Measurements from ENCODE around the gene AFDN. TPM values are rescaled to one million over a fixed set of nuclear protein-coding genes. Genes with fewer than 3 reads are reported as not detected.
"Not testable (repeated sequence)": the region's sequence is repeated elsewhere in the genome, so short reads cannot be mapped to it uniquely, and the experiment has no call there.

AFDN gene
- total RNA-seq, 2 donors from 2014 or later = 214 to 239 TPM

DNA sequence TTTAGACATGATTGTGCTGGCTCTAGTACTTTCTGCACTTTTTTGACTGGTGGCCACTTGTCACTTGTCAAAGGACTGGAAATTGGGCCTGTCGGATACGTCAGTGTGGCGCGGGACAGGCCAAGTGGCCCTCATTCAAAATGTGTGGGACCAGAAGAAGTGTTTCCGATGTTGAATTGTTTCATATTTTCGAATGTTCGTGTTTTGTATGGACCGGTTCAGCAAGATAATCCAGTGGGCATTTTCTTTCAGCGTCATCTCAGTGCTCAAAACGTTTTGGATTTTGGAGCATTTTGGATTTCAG lies 174.3 kb downstream of the AFDN start:
- no peak overlapping the region for H3K27ac ChIP-seq (ENCODE audit: low read depth, low read length)
- Mint-ChIP-seq H3K4me3 (no peak overlapping the region), H3K36me3 (ENCODE audit: low read depth) (no peaks in the 10 kb centered on the region), H3K9me3 (peaks cover 1% of the 10 kb centered on the region), H3K27me3 (ENCODE audit: insufficient read depth) (peaks cover 3% of the 10 kb centered on the region), H3K27ac (no peak overlapping the region), H3K4me1 (peaks cover 2% of the 10 kb centered on the region)
- H3K27me3 ChIP-seq (ENCODE audit: control insufficient read depth, insufficient read depth, low read length, poor library complexity, severe bottlenecking) = no peaks in the 10 kb centered on the region
- DNase-seq = no peak
- no peaks in the 10 kb centered on the region for H3K36me3 ChIP-seq (ENCODE audit: control insufficient read depth, insufficient read depth, low read length)
- H3K9ac ChIP-seq (ENCODE audit: extremely low read depth, low read length, poor library complexity, severe bottlenecking) = no peak overlapping the region
- no peaks in the 10 kb centered on the region for H3K4me1 ChIP-seq (ENCODE audit: control insufficient read depth, insufficient read depth, low read length)
- no peak overlapping the region for H3K4me3 ChIP-seq (ENCODE audit: low read length)
- TF ChIP-seq, protein P1, sequence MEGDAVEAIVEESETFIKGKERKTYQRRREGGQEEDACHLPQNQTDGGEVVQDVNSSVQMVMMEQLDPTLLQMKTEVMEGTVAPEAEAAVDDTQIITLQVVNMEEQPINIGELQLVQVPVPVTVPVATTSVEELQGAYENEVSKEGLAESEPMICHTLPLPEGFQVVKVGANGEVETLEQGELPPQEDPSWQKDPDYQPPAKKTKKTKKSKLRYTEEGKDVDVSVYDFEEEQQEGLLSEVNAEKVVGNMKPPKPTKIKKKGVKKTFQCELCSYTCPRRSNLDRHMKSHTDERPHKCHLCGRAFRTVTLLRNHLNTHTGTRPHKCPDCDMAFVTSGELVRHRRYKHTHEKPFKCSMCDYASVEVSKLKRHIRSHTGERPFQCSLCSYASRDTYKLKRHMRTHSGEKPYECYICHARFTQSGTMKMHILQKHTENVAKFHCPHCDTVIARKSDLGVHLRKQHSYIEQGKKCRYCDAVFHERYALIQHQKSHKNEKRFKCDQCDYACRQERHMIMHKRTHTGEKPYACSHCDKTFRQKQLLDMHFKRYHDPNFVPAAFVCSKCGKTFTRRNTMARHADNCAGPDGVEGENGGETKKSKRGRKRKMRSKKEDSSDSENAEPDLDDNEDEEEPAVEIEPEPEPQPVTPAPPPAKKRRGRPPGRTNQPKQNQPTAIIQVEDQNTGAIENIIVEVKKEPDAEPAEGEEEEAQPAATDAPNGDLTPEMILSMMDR (conservative IDR thresholded peaks at IDR 0.05) = no peak
- H3K9me3 ChIP-seq (ENCODE audit: control insufficient read depth, low read length) = no peaks in the 10 kb centered on the region
- WGBS, 2 experiments (ENCODE audit: insufficient coverage in 1 of 2, insufficient read length in 1 of 2) = 91 to 93% methylated on average over 10 of the region's 10 CpGs

DNA sequence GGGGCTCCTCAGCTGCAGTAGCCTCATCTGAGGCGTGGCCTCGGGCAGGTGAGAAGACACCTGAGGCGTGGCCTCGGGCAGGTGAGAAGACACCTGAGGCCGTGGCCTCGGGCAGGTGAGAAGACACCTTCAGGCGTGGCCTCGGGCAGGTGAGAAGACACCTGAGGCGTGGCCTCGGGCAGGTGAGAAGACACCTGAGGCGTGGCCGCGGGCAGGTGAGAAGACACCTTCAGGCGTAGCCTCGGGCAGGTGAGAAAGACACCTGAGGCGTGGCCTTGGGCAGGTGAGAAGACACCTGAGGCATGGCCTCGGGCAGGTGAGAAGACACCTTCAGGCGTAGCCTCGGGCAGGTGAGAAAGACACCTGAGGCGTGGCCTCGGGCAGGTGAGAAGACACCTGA lies 174.8 kb downstream of the AFDN start:
- H3K4me3 ChIP-seq (ENCODE audit: low read length); H3K4me1 Mint-ChIP-seq; H3K27me3 Mint-ChIP-seq (ENCODE audit: insufficient read depth): not testable (repeated sequence)

DNA sequence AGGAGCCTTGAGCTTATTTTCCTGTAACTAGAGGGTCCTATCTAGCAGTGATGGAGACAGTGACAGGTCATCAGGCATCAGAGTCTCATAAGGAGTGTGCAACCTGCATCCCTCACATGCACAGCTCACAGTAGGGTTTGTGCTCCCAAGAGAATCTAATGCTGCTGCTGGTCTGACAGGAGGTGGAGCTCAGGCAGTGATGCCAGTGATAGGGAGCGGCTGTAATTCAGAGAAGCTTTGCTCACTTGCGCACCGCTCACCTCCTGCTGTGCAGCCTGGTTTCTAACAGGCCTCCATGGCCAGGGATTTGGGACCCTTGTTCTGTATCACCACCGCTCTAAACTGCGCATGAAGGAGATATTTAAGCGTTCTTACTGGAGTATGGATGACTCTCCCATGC lies 176.1 kb downstream of the AFDN start:
- Histone ChIP-seq H3K36me3 (ENCODE audit: control insufficient read depth, insufficient read depth, low read length) (no peaks in the 10 kb centered on the region), H3K4me3 (ENCODE audit: low read length) (no peak overlapping the region), H3K9me3 (ENCODE audit: control insufficient read depth, low read length) (no peaks in the 10 kb centered on the region), H3K27me3 (ENCODE audit: control insufficient read depth, insufficient read depth, low read length, poor library complexity, severe bottlenecking) (no peaks in the 10 kb centered on the region), H3K27ac (ENCODE audit: low read depth, low read length) (no peak overlapping the region), H3K9ac (ENCODE audit: extremely low read depth, low read length, poor library complexity, severe bottlenecking) (no peak overlapping the region), H3K4me1 (ENCODE audit: control insufficient read depth, insufficient read depth, low read length) (no peaks in the 10 kb centered on the region)
- Mint-ChIP-seq H3K27ac (no peak overlapping the region), H3K36me3 (ENCODE audit: low read depth) (no peaks in the 10 kb centered on the region), H3K9me3 (peaks cover 1% of the 10 kb centered on the region), H3K4me1 (peaks cover 2% of the 10 kb centered on the region), H3K27me3 (ENCODE audit: insufficient read depth) (peaks cover 3% of the 10 kb centered on the region), H3K4me3 (no peak overlapping the region)
- WGBS, 2 experiments (ENCODE audit: insufficient coverage in 1 of 2, insufficient read length in 1 of 2) = 96 to 97% methylated on average over 5 to 6 of the region's 6 CpGs
- DNase-seq = no peak
- TF ChIP-seq, protein P1 (conservative IDR thresholded peaks at IDR 0.05) = no peak

More for the DNA sequence above, 174.8 kb downstream of the AFDN start:
- not testable (repeated sequence) for DNase-seq; H3K27me3 ChIP-seq (ENCODE audit: control insufficient read depth, insufficient read depth, low read length, poor library complexity, severe bottlenecking); H3K27ac Mint-ChIP-seq; H3K36me3 ChIP-seq (ENCODE audit: control insufficient read depth, insufficient read depth, low read length); H3K4me3 Mint-ChIP-seq; H3K9me3 Mint-ChIP-seq; H3K9me3 ChIP-seq (ENCODE audit: control insufficient read depth, low read length); H3K27ac ChIP-seq (ENCODE audit: low read depth, low read length); H3K9ac ChIP-seq (ENCODE audit: extremely low read depth, low read length, poor library complexity, severe bottlenecking); H3K36me3 Mint-ChIP-seq (ENCODE audit: low read depth); H3K4me1 ChIP-seq (ENCODE audit: control insufficient read depth, insufficient read depth, low read length)
- WGBS, 2 experiments (ENCODE audit: insufficient coverage in 1 of 2, insufficient read length in 1 of 2) = 91 to 94% methylated on average over 15 to 17 of the region's 21 CpGs

DNA sequence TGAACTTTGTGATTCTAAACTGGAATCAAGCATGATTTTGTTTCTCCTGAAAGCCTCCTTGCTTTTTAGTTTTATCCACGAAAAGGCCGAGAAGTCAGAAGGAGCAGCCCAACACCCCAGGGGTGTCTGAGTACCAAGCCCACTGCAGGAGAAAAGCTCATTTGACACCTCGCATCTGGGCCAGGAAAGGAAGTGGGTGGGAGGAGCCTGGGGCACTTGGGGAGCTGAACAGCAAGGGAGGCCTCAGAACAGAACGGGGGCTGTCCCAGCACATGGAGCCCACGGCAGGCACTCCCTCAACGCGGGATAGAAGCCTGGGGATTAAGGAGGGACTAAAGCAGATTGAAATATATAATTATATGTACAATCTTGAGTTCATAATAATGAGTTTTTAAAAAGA lies 177.3 kb downstream of the AFDN start:
- no peaks in the 10 kb centered on the region for H3K9me3 ChIP-seq (ENCODE audit: control insufficient read depth, low read length)
- Mint-ChIP-seq H3K4me3 (no peak overlapping the region), H3K4me1 (peaks cover 2% of the 10 kb centered on the region), H3K27ac (no peak overlapping the region), H3K36me3 (ENCODE audit: low read depth) (no peaks in the 10 kb centered on the region), H3K9me3 (peaks cover 3% of the 10 kb centered on the region), H3K27me3 (ENCODE audit: insufficient read depth) (peaks cover 3% of the 10 kb centered on the region)
- H3K27ac ChIP-seq (ENCODE audit: low read depth, low read length) = no peak overlapping the region
- H3K4me1 ChIP-seq (ENCODE audit: control insufficient read depth, insufficient read depth, low read length) = no peaks in the 10 kb centered on the region
- no peaks in the 10 kb centered on the region for H3K36me3 ChIP-seq (ENCODE audit: control insufficient read depth, insufficient read depth, low read length)
- TF ChIP-seq, protein P1 (conservative IDR thresholded peaks at IDR 0.05) = no peak
- no peak overlapping the region for H3K4me3 ChIP-seq (ENCODE audit: low read length)
- 75 to 89% methylated on average over 2 to 5 of the region's 7 CpGs for WGBS, 2 experiments (ENCODE audit: insufficient coverage in 1 of 2, insufficient read length in 1 of 2)
- no peak for DNase-seq
- no peaks in the 10 kb centered on the region for H3K27me3 ChIP-seq (ENCODE audit: control insufficient read depth, insufficient read depth, low read length, poor library complexity, severe bottlenecking)
- no peak overlapping the region for H3K9ac ChIP-seq (ENCODE audit: extremely low read depth, low read length, poor library complexity, severe bottlenecking)

All from endodermal cell (in vitro differentiated cells).